ENCODE data around the gene SLC10A7.
"Not testable (repeated sequence)": the region's sequence is repeated elsewhere in the genome, so short reads cannot be mapped to it uniquely, and the experiment has no call there.

SLC10A7 gene

GRCh38 chr4:146367347-146367746 lies 154.4 kb downstream of the SLC10A7 start:
- ChIA-PET POLR2A (no interaction called here), CTCF (no interaction called here)
- H3K4me3 ChIP-seq (ENCODE audit: low read depth, low read length), result no peak overlapping the region
- no peak for TF ChIP-seq CTCF (IDR thresholded peaks at IDR 0.05; ENCODE audit: insufficient read depth, low read length, missing control alignments)
- DNase-seq (ENCODE audit: low read depth, low spot score), result no peak

DNA sequence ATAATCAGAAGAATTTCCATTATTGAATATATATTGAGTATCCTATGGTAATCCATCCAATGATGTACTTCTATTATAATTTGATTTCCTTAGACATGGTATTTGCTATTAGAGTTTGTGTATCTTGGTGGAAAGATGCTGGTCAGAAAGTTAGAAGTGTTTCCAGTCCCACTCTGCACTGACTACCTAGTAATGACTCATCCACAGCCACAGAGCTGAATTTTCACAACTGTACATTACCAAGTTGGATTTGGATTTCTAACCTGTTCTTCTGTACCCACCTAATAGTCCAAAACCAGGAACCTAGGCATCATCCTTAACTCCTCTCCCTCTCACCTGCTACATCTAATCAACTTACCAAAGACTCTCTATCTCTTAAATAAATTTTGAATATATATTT lies 162.0 kb downstream of the SLC10A7 start:
- no peak for TF ChIP-seq CTCF (IDR thresholded peaks at IDR 0.05; ENCODE audit: insufficient read depth, low read length, missing control alignments)
- no peak overlapping the region for H3K4me3 ChIP-seq (ENCODE audit: low read depth, low read length)
- ChIA-PET CTCF (interaction anchor here (0.6 to 1.5 kb wide), 2 partner anchors 13 to 18 kb away, joined by 3 to 5 read pairs; no protein-coding TSS in a partner anchor), POLR2A (no interaction called here)
- no peak for DNase-seq (ENCODE audit: low read depth, low spot score)

DNA sequence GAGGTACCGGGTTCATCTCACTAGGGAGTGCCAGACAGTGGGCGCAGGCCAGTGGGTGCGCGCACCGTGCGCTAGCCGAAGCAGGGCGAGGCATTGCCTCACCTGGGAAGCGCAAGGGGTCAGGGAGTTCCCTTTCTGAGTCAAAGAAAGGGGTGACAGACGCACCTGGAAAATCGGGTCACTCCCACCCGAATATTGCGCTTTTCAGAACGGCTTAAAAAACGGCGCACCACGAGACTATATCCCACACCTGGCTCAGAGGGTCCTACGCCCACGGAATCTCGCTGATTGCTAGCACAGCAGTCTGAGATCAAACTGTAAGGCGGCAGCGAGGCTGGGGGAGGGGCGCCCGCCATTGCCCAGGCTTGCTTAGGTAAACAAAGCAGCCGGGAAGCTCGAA lies 171.6 kb downstream of the SLC10A7 start:
- 0 out of 2 replicates have a peak overlapping the region, but pooled peaks have one; percentile 23 for H3K4me3 ChIP-seq (ENCODE audit: low read depth, low read length)

GRCh38 chr4:146349306-146349705 lies 172.4 kb downstream of the SLC10A7 start:
- no peak for TF ChIP-seq CTCF (IDR thresholded peaks at IDR 0.05; ENCODE audit: insufficient read depth, low read length, missing control alignments)
- CTCF ChIA-PET, result interaction anchor here (1.4 kb wide), 1 partner anchor 11 kb away, joined by 3 read pairs; no protein-coding TSS in a partner anchor
- H3K4me3 ChIP-seq (ENCODE audit: low read depth, low read length), result no peak overlapping the region
- POLR2A ChIA-PET, result no interaction called here
- DNase-seq (ENCODE audit: low read depth, low spot score), result no peak

More for the DNA sequence above, 171.6 kb downstream of the SLC10A7 start:
- DNase-seq (ENCODE audit: low read depth, low spot score); CTCF ChIA-PET; POLR2A ChIA-PET: not testable (repeated sequence)

- POLR2A ChIA-PET, result no interaction called here
- no peak for TF ChIP-seq CTCF (IDR thresholded peaks at IDR 0.05; ENCODE audit: insufficient read depth, low read length, missing control alignments)
- CTCF ChIA-PET, result no interaction called here
- no peak overlapping the region for H3K4me3 ChIP-seq (ENCODE audit: low read depth, low read length)
- DNase-seq (ENCODE audit: low read depth, low spot score), result no peak
Measured at GRCh38 chr4:146347822-146348221, 173.9 kb downstream of the SLC10A7 start.

DNA sequence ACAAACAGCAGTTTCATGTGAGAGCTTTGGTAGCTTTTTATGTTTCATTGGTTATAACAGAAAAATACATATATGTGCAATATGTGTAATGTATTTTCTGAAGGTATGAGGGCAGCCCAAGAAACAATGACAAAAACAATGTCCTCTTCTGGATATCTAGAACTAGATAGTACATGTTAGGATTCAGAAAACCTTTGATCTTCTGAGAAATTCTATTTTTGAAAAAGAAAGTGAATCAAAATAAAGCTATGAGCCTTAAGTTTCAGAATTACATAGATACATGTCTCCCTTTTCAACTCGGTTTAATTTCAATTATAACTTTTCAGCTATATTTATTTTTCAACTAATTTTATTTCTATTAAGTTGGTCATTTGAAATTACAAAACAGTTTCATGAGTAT lies 175.5 kb downstream of the SLC10A7 start:
- no peak for DNase-seq (ENCODE audit: low read depth, low spot score)
- ChIA-PET POLR2A (no interaction called here), CTCF (interaction anchor here (0.7 to 1.2 kb wide), 3 partner anchors 14 to 571 kb away, joined by 3 to 5 read pairs (median 3); no protein-coding TSS in a partner anchor)
- TF ChIP-seq CTCF (IDR thresholded peaks at IDR 0.05; ENCODE audit: insufficient read depth, low read length, missing control alignments), result no peak
- no peak overlapping the region for H3K4me3 ChIP-seq (ENCODE audit: low read depth, low read length)

DNA sequence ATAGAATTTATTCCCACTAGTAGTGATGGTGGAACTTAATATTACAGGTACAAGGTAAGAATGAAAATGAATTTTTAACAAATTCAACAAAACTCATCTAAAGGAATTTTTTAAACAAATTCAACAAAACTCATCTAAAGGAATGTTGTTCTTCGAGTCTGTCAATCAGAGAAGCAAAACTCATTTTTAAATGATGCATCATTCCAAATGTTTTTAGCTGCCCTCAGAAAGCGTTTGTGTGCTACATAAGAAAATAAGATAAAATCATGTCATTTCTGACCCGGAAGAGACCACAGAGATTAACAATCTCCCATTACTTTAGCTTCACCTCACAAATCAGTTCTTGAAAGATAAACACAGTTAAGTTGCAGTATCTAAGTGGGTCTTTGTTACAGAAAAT lies 178.0 kb downstream of the SLC10A7 start:
- no peak for DNase-seq (ENCODE audit: low read depth, low spot score)
- CTCF ChIA-PET, result interaction anchor here (0.7 to 4.9 kb wide), 11 partner anchors 10 to 755 kb away, joined by 3 to 28 read pairs (median 5); partner anchors contain the start of gene SLC10A7
- H3K4me3 ChIP-seq (ENCODE audit: low read depth, low read length), result no peak overlapping the region
- POLR2A ChIA-PET, result no interaction called here
- no peak for TF ChIP-seq CTCF (IDR thresholded peaks at IDR 0.05; ENCODE audit: insufficient read depth, low read length, missing control alignments)
